ENCODE measurements around the gene B3GALT6.

DNA sequence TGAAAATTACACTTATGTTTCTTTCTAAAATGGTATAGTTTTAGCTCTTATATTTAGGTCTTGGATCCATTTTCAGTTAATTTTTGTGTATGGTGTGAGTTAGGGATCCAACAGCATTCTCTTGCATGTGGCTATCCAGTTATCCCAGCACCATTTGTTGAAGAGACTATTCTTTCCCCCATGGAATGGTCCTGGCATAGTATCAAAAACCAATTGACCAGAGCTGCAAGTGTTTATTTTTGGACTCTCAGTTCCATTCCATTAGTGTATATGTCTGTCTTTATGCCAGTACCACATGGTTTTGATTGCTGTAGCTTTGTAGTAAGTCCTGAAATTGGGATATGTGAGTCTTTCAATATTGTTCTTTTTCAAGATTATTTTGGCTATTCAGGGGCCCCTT, 44.1 kb upstream of the B3GALT6 start:
- TF ChIP-seq CTCF (IDR thresholded peaks at IDR 0.05; ENCODE audit: insufficient read depth, low read length) (no peak), GABPA (IDR thresholded peaks at IDR 0.05; ENCODE audit: low read depth) (no peak)

Measured in HL-60 (cell line).